ENCODE results near the gene KDM3A. TPM values are rescaled to one million over a fixed set of nuclear protein-coding genes. Genes with fewer than 3 reads are reported as not detected.

The KDM3A gene
- total RNA-seq, 2 experiments from 2014 or later, result 107 to 114 TPM

- peak; percentile 52 for DNase-seq
- intact Hi-C loops (cut with micrococcal nuclease), result no loop called here
- peak; percentile 50 for TF ChIP-seq CTCF (IDR thresholded peaks at IDR 0.05)
- Mint-ChIP-seq H3K27ac (no peak overlapping the region), H3K36me3 (ENCODE audit: low read depth) (no peaks in the 10 kb centered on the region), H3K27me3 (no peaks in the 10 kb centered on the region), H3K4me3 (no peak overlapping the region), H3K4me1 (ENCODE audit: low read depth) (peaks cover 6% of the 10 kb centered on the region), H3K9me3 (peaks cover 8% of the 10 kb centered on the region)
- ATAC-seq, result peak; percentile 49
- POLR2A ChIA-PET, result interaction anchor here (0.7 to 1.3 kb wide), 3 partner anchors 20 to 99 kb away, joined by 3 to 4 read pairs (median 3); no protein-coding TSS in a partner anchor
- CTCF ChIA-PET, result interaction anchor here (0.7 to 1.7 kb wide), 15 partner anchors 11 to 298 kb away, joined by 3 to 7 read pairs (median 3); no protein-coding TSS in a partner anchor
Measured at GRCh38 chr2:86518481-86518880, 77.3 kb downstream of the KDM3A start.

GRCh38 chr2:86519349-86519748 is 78.2 kb downstream of the KDM3A start:
- H3K27ac Mint-ChIP-seq, result no peak overlapping the region
- ATAC-seq (no peak), DNase-seq (no peak)
- H3K36me3 Mint-ChIP-seq (ENCODE audit: low read depth), result no peaks in the 10 kb centered on the region
- H3K27me3 Mint-ChIP-seq, result no peaks in the 10 kb centered on the region
- no peak for TF ChIP-seq CTCF (IDR thresholded peaks at IDR 0.05)
- H3K4me3 Mint-ChIP-seq, result no peak overlapping the region
- intact Hi-C loops (cut with micrococcal nuclease), result no loop called here
- ChIA-PET CTCF (interaction anchor here (1.0 to 1.6 kb wide), 3 partner anchors 16 to 156 kb away, joined by 3 to 4 read pairs (median 4); no protein-coding TSS in a partner anchor), POLR2A (no interaction called here)
- H3K4me1 Mint-ChIP-seq (ENCODE audit: low read depth), result peaks cover 6% of the 10 kb centered on the region
- H3K9me3 Mint-ChIP-seq, result peaks cover 8% of the 10 kb centered on the region

- ATAC-seq (no peak), DNase-seq (peak; percentile 27)
- Mint-ChIP-seq H3K4me3 (no peak overlapping the region), H3K27me3 (no peaks in the 10 kb centered on the region), H3K36me3 (ENCODE audit: low read depth) (no peaks in the 10 kb centered on the region), H3K27ac (no peak overlapping the region), H3K9me3 (peaks cover 8% of the 10 kb centered on the region), H3K4me1 (ENCODE audit: low read depth) (peaks cover 1% of the 10 kb centered on the region)
- intact Hi-C loops (cut with micrococcal nuclease), result no loop called here
- POLR2A ChIA-PET, result no interaction called here
- no peak for TF ChIP-seq CTCF (IDR thresholded peaks at IDR 0.05)
- CTCF ChIA-PET, result no interaction called here
Measured at GRCh38 chr2:86520153-86520552, 79.0 kb downstream of the KDM3A start.

GRCh38 chr2:86521922-86522321 is 80.8 kb downstream of the KDM3A start:
- peaks cover 8% of the 10 kb centered on the region for H3K9me3 Mint-ChIP-seq
- H3K4me3 Mint-ChIP-seq, result no peak overlapping the region
- H3K4me1 Mint-ChIP-seq (ENCODE audit: low read depth), result no peaks in the 10 kb centered on the region
- H3K27me3 Mint-ChIP-seq, result no peaks in the 10 kb centered on the region
- ATAC-seq, result no peak
- H3K36me3 Mint-ChIP-seq (ENCODE audit: low read depth), result peaks cover 2% of the 10 kb centered on the region
- no peak for TF ChIP-seq CTCF (IDR thresholded peaks at IDR 0.05)
- ChIA-PET POLR2A (no interaction called here), CTCF (no interaction called here)
- no peak overlapping the region for H3K27ac Mint-ChIP-seq
- no peak for DNase-seq
- intact Hi-C loops (cut with micrococcal nuclease), result no loop called here

GRCh38 chr2:86522711-86523110 is 81.5 kb downstream of the KDM3A start:
- ChIA-PET CTCF (no interaction called here), POLR2A (no interaction called here)
- no peak for TF ChIP-seq CTCF (IDR thresholded peaks at IDR 0.05)
- DNase-seq, result no peak
- Mint-ChIP-seq H3K36me3 (ENCODE audit: low read depth) (peaks cover 2% of the 10 kb centered on the region), H3K9me3 (peaks cover 8% of the 10 kb centered on the region), H3K4me1 (ENCODE audit: low read depth) (no peaks in the 10 kb centered on the region), H3K27ac (no peak overlapping the region), H3K27me3 (no peaks in the 10 kb centered on the region), H3K4me3 (no peak overlapping the region)
- intact Hi-C loops (cut with micrococcal nuclease), result no loop called here
- ATAC-seq, result no peak
